SK-N-SH treated with all-trans-retinoic acid at 6 μM for 48 hours (cell line): ENCODE measurements around the gene MAP4K4.

ENCODE experiments used
- ATAC-seq: fragments of 200-7000 bp; cut with Tn5 transposase; 3 replicates; pipeline ENCODE4 v1.9.1; 2020; ENCODE audit warnings: mild to moderate bottlenecking, moderate library complexity
- ARNTL ChIP-seq: fragments of 450-650 bp; formaldehyde crosslinking; IDR thresholded peaks from 2 replicates; pipeline ENCODE4 v1.5.0; 2020; ENCODE audit warnings: low read depth, mild to moderate bottlenecking, moderate library complexity, borderline replicate concordance
- CREB5 ChIP-seq: fragments of 250-450 bp; sonication (Bioruptor Pico); IDR thresholded peaks from 2 replicates; pipeline ENCODE4 v1.5.1; 2020; ENCODE audit warnings: low read depth, mild to moderate bottlenecking, moderate library complexity
- CSDC2 ChIP-seq: fragments of 250-450 bp; sonication (Bioruptor Pico); IDR thresholded peaks from 2 replicates; pipeline ENCODE4 v1.5.0; 2020; ENCODE audit warnings: mild to moderate bottlenecking, moderate library complexity
- GLIS3 ChIP-seq: fragments of 250-450 bp; sonication (Bioruptor Pico); IDR thresholded peaks from 2 replicates; pipeline ENCODE4 v1.5.0; 2020; ENCODE audit warnings: mild to moderate bottlenecking, moderate library complexity
- OSR1 ChIP-seq: fragments of 250-450 bp; sonication (Bioruptor Pico); IDR thresholded peaks from 2 replicates; pipeline ENCODE4 v1.8.0; 2022; ENCODE audit warnings: moderate library complexity, mild to moderate bottlenecking, inconsistent platforms
- PATZ1 ChIP-seq: fragments of 250-450 bp; sonication (Bioruptor Pico); IDR thresholded peaks from 2 replicates; pipeline ENCODE4 v1.8.0; 2020; ENCODE audit warnings: mild to moderate bottlenecking, moderate library complexity, borderline replicate concordance
- POU6F1 ChIP-seq: fragments of 250-450 bp; sonication (Bioruptor Pico); IDR thresholded peaks from 2 replicates; pipeline ENCODE4 v1.8.0; 2021; ENCODE audit warnings: low read depth, mild to moderate bottlenecking, moderate library complexity, borderline replicate concordance
- PPARA ChIP-seq: fragments of 250-450 bp; sonication (Bioruptor Pico); IDR thresholded peaks from 2 replicates; pipeline ENCODE4 v1.5.0; 2020; ENCODE audit warnings: mild to moderate bottlenecking, borderline replicate concordance
- RARB ChIP-seq: fragments of 250-450 bp; sonication (Bioruptor Pico); IDR thresholded peaks from 2 replicates; pipeline ENCODE4 v1.8.0; 2021; ENCODE audit warnings: mild to moderate bottlenecking, moderate library complexity
- SNAI2 ChIP-seq: fragments of 250-450 bp; sonication (Bioruptor Pico); IDR thresholded peaks from 2 replicates; pipeline ENCODE4 v1.5.0; 2020; ENCODE audit warnings: mild to moderate bottlenecking, moderate library complexity
- TCF4 ChIP-seq: fragments of 250-450 bp; sonication (Bioruptor Pico); IDR thresholded peaks from 2 replicates; pipeline ENCODE4 v1.8.0; 2021; ENCODE audit warnings: mild to moderate bottlenecking, moderate library complexity, borderline replicate concordance
- TSHZ2 ChIP-seq: fragments of 250-450 bp; sonication (Bioruptor Pico); IDR thresholded peaks from 2 replicates; pipeline ENCODE4 v1.5.0; 2020; ENCODE audit warnings: mild to moderate bottlenecking, moderate library complexity
- ZFP3 ChIP-seq: fragments of 250-450 bp; sonication (Bioruptor Pico); IDR thresholded peaks from 2 replicates; pipeline ENCODE4 v1.5.0; 2020; ENCODE audit warnings: mild to moderate bottlenecking, moderate library complexity
- ZFP30 ChIP-seq: fragments of 450-650 bp; formaldehyde crosslinking; IDR thresholded peaks from 2 replicates; pipeline ENCODE4 v1.5.0; 2022; ENCODE audit warnings: mild to moderate bottlenecking, moderate library complexity
- ZNF565 ChIP-seq: fragments of 450-650 bp; formaldehyde crosslinking; conservative IDR thresholded peaks from 2 replicates; pipeline ENCODE4 v1.5.0; 2020; ENCODE audit warnings: low read depth, mild to moderate bottlenecking, moderate library complexity
- ZNF8 ChIP-seq: fragments of 450-650 bp; formaldehyde crosslinking; IDR thresholded peaks from 2 replicates; pipeline ENCODE4 v1.5.0; 2020; ENCODE audit warnings: mild to moderate bottlenecking, moderate library complexity
- TF ChIP-seq, protein P1 (sequence below): fragments of 250-450 bp; sonication (Bioruptor Pico); IDR thresholded peaks from 2 replicates; pipeline ENCODE4 v1.5.1; 2021; ENCODE audit warnings: mild to moderate bottlenecking, moderate library complexity

The MAP4K4 gene

DNA sequence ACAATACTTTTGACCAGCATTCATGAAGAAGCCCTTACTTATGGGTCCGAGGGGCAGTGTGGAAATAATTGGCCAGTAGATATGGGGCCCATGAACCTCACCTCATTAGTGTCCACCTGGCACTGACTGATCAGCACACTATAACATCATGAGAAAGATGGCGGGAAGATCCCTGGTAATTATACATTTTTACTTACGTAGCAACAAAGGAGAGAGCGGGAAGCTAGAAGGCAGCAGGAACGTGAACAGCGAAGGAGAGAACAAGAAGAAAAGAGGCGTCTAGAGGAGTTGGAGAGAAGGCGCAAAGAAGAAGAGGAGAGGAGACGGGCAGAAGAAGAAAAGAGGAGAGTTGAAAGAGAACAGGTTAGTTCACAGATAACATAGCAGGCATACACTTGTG is 158.3 kb downstream of the MAP4K4 start:
- no peak for ATAC-seq
- TF ChIP-seq ZFP3 (CRISPR knock-in tag) (no peak), PATZ1 (CRISPR knock-in tag) (no peak), ARNTL (CRISPR knock-in tag) (no peak)

DNA sequence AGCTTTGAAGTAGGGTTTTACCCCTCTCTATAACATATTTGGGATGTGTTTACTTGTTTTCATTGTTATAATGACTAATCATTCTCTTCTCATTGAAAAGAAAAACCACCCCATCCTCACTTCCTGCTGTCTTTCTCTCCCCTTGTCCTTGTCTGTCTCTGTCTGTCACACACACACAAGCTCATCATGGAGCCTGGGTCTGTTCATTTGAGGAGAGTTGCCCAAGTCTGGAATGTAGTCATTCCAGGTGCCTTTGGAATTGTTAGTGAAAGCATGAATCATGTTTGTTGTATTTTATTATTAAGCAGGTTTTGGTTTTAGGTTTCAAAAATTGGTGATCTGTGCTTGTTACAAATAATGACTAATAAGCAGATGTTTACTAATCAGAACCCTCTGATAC is 160.7 kb downstream of the MAP4K4 start:
- no peak for TF ChIP-seq POU6F1 (CRISPR knock-in tag)
- TF ChIP-seq CSDC2 (CRISPR knock-in tag) = no peak
- TF ChIP-seq TCF4 (CRISPR knock-in tag) = no peak
- TF ChIP-seq RARB = no peak
- no peak for TF ChIP-seq ZFP3 (CRISPR knock-in tag)
- no peak for TF ChIP-seq TSHZ2 (CRISPR knock-in tag)
- no peak for TF ChIP-seq GLIS3
- no peak for TF ChIP-seq ZNF565
- TF ChIP-seq ZNF8 (CRISPR knock-in tag) = no peak
- no peak for TF ChIP-seq CREB5 (CRISPR knock-in tag)
- no peak for TF ChIP-seq OSR1
- TF ChIP-seq SNAI2 (CRISPR knock-in tag) = no peak
- no peak for TF ChIP-seq PATZ1 (CRISPR knock-in tag)
- no peak for TF ChIP-seq ZFP30
- TF ChIP-seq, all 23 proteins: peak for 0
- ATAC-seq = no peak

DNA sequence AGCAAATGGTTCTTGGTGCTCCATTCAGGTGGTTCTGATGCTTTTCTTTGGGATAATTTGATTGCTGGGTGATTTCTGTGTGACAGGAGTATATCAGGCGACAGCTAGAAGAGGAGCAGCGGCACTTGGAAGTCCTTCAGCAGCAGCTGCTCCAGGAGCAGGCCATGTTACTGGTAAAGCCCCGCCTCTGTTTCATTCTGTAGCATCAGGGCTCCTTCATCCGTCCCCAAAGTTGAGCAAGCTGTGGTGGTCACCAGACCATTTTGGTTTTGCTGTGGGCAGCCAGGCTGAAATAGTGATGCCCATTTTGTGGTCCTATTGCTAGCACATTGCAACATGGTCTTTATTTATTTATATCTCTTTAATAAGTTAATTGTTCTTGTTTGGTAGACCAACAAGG is 161.4 kb downstream of the MAP4K4 start:
- ATAC-seq = no peak
- no peak for TF ChIP-seq TCF4 (CRISPR knock-in tag)

- TF ChIP-seq ZFP3 (CRISPR knock-in tag) = no peak
- TF ChIP-seq GLIS3 = no peak
- TF ChIP-seq POU6F1 (CRISPR knock-in tag) = no peak
- no peak for TF ChIP-seq PPARA
- TF ChIP-seq, protein P1, sequence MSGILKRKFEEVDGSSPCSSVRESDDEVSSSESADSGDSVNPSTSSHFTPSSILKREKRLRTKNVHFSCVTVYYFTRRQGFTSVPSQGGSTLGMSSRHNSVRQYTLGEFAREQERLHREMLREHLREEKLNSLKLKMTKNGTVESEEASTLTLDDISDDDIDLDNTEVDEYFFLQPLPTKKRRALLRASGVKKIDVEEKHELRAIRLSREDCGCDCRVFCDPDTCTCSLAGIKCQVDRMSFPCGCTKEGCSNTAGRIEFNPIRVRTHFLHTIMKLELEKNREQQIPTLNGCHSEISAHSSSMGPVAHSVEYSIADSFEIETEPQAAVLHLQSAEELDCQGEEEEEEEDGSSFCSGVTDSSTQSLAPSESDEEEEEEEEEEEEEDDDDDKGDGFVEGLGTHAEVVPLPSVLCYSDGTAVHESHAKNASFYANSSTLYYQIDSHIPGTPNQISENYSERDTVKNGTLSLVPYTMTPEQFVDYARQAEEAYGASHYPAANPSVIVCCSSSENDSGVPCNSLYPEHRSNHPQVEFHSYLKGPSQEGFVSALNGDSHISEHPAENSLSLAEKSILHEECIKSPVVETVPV (CRISPR knock-in tag) = no peak
- TF ChIP-seq, all 23 proteins: peak for 0
- ATAC-seq = no peak
Measured at GRCh38 chr2:101859604-101860003, 162.1 kb downstream of the MAP4K4 start.
